GM21717 (cell line): Measurements from ENCODE around the gene NANOS3.
A peak's percentile ranks its signal among the peaks of the same experiment; 100 is the strongest.

Source experiments
- ATAC-seq: cut with Tn5 transposase; IDR thresholded peaks from one replicate; pipeline ENCODE4 v1.9.1; 2021; ENCODE audit warnings: mild to moderate bottlenecking, moderate library complexity; ENCODE audit not compliant: unreplicated experiment

Gene NANOS3

DNA sequence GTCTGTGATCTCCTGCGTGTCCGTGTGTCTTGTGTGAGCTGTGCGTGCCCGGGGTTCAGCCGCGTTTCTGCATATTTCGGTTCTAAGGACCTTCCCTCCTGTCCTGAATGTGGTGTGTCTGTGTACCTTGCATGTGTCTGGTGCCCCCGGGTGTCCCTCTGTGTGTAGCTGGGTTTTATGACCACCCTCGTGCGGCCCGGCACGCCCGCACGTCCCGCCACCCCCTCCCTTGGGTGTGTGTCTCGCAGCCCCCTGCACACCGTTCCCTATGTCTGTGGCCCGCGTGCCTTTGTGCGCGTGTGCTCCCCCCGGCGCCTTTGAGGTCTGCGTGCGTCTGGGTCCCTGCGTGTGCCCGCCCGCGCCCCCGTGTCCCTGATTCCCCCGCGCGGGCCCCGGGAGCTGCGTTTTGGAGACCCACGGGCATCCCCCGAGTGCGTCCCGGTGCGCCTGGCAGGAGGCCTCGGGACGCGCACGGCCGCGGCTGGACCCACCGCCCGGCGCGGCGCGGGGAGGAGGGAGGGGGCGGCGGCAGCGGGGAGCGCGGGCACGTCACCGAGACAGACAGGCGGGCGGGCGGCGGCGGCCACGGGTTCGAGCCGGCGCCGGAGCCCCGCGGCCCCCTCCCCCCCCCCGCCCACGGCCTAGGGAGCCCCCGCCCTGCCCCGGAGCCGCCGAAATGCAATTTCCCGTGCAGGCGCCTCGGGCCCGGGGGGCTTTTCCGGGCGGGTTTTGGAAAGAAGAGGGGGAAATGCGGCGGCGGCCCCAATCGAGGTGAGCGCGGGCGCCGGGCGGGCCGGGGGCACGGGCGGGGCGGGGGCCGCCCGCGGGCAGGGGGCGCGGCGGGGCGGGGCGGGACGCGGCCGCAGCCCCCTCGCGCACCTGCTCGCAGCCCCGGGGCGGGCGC, 12.0 kb upstream of the NANOS3 start:
- ATAC-seq: no peak

DNA sequence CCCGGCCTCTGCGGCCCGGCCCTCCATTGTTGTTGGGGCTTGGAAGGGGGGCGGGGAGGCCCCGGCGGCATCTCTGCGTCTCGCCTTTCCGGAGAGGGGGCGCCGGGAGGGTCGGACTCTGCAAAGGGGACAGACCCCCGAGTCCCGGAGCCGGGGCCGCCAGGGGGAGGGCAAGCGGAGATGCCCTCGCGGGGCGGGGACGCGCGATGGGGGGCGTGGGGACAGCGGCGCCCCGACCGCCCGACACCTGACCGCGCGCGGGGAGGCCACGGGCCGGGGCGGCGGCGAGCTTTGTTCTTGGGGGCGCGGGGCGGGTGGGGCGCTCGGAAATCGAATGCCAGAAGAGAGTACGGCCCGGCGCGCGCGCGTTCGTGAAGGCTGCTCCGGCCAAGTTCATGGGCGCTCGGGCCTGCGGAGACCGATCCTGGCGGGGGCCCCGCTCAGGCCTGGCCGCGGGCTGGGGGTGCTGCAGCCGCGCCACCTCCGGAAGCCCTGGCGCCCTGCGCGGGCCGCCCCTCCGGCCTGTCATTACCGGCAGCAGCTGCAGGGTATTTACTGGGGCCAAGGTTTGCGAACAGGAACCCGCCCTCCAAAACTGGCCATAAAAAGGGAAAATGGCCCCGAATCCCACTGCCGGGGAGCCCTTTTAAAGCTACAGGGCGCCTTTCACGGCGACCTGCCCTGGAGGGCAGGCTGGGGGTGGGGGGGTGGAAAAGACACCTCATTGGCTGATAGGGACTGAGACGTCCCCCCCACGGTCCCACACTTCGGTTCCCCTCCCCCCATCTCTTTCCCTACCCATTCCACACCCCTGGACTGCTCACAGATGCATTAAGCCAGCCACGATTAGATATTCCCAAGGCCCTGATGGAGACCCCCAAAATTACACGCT, 11.1 kb upstream of the NANOS3 start:
- ATAC-seq: no peak

DNA sequence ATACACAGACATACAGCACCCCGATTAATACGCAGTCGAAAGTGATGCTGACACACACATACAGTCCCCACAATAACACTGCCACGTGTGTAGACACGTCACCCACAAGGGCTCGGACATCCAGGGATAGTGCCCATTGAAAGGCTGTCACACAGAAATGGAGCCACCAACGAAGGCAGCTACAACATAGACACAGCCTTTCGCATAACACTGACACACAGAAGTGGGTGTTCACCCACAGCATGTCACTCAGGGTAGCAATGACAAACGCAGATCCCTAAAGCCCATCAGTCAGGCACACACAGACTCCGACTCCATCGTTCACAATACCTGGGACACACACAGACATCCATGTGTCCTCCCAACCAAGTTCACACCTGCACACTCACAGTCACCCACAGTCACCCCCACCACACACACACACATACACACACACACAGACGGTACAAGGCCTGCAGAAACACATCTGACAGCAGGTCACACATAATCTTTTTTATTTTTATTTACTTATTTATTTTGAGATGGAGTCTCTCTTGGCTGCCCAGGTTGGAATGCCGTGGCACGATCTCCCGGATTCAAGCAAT, 10.4 kb upstream of the NANOS3 start:
- no peak for ATAC-seq

DNA sequence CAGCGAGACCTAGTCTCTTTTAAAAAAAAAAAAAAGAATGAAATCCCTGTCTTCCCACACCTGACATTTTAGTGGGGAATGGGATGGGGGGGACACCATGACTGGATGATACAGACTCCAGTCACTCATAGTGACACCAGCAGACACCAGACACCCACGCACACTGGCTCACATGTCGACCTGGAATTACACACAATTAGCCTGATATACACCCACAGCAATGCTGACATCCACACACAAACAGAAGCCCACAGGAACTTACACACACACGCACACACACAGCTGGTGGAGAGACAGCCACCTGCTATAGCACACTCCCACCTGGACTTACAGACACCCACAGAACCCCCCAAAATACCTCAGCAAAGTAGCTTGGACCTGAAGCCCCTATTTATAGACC, 8.3 kb upstream of the NANOS3 start:
- ATAC-seq: no peak

DNA sequence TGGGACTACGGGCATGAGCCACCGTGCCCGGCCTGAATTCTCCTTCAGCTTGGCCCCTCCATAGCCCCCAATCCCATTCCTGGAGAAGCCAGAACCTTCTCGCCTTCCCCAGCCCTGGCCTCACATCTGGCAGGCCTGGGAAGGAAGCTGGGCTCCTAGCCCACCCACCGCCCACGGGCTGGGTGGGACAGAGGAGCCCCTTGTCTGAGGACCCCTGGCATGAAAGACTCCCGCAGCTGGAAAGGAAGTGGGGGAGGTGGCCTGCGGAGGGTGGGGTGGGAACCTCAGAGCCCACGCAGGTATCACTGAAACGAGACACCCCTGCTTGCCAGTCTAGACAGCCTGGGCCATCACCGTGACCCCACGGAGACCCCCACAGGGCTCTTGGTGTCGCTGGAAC, 7.7 kb upstream of the NANOS3 start:
- no peak for ATAC-seq

DNA sequence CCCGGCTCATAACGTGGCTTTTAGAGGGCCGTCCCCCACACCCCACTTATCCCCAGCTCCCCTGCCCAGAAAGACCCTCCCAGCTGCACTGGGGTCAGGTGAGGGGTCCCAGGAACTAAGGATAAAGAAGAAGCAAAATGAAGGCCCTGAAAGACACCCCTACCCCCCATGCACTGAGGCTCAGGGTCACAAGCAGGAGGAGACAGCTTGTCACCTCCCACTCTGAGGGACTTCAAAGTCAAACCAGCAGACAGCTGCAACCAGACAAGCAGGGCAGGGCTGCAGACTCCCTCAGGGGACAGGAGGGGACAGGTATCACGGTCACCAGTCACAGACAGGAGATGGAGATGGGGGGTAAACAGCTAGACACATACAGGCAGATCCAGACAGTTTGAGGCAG, 6.1 kb upstream of the NANOS3 start:
- no peak for ATAC-seq

DNA sequence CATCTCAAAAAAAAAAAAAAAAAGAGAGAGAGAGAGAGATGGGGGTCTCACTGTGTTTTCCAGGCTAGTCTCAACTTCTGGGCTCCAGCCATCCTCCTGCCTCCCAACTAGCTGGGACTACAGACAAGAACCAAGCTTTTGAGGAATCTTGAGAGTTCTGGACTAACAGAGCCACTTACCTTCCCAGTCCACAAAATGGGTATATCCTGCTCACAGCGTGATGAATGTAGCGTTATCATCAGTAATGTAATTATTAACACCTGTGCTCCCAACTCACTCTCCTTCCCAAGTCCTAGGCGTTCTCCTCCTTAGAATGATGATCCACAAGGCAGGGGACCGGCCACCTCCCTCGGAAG, 4.6 kb upstream of the NANOS3 start:
- ATAC-seq: no peak

DNA sequence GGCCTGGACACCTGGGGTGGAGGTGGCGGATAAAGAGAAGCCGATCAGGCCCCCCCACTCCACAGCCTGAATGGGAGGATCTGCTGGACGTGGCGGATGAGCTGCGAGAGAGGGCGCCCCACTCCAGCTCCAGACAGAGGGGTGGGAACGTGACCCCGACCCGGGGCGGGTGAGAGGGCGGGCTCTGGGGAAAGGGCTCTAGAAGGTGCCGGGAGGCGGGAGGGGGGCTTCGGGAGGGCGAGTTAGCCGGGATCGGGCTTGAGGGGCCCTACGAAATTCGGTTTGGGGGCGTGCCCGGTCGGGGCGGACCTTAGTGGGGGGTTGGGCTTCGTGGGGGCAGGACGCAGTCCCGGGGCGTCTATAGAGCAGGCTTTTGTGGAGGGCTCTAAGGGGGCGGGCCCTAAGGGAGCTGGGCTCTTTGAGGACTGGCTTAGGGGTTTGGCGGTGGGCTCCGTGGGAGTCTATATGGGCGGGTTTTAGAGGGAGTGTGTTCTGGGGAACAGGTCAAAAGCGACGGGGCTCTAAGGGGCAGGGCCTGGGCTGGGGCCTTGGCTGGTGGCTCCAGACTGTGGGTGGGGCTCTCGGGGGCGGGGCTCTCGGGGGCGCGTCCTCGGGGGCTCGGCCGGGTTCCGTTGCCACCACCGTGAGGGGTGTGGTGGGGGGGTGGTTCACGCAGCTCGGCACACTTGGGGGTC, 4.1 kb upstream of the NANOS3 start:
- no peak for ATAC-seq

DNA sequence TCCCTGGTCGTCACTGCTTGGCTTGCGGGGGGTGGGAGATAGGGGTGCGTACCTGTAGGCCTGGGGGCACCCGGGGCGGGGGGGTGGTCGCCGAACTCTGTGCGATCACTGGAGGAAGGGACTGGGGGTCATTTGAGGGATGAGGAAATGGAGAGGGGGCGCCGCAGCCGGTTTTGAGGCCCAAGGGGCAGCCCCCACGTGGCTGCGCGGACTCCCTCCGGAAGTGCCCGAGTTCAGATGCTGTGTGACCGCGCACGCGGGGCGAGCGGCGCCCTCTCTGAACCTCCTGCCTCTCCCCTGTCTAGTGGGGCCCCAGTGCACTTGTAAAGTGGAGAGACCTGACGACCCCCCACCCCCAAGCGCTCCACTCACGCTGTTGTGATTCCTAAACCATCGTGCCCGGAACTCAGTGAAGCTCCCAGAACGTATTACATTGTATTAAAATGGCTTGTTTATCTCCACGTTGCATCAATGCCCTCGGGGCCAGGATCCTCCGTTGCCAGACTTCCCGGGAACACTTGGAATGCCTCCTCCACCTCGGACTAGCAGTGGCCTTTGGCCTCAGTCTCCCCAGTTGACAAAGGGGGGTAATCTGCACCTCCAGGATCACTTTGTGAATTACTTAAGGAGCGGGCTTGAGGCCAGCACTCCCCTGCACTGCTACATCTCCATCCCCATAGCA, 3.0 kb upstream of the NANOS3 start:
- ATAC-seq: no peak

DNA sequence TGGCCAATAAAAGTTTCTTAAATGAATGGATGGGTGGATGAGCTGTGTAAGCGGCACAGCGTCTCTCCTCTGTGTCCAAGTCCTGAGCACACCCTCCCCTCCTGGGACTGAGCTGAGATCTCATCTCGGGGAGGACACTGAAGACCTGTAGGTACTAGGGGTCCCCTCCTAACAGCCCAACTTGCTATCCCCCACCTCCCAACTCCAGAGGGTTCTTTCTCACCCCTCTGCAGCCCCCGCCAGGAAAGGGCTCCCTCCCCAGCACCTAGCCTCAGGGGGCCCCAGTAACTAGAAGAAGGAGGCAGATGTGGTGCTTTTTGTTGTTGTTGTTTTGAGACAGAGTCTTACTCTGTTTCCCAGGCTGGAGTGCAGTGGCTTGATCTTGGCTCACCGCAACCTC, 1.1 kb upstream of the NANOS3 start:
- no peak for ATAC-seq

DNA sequence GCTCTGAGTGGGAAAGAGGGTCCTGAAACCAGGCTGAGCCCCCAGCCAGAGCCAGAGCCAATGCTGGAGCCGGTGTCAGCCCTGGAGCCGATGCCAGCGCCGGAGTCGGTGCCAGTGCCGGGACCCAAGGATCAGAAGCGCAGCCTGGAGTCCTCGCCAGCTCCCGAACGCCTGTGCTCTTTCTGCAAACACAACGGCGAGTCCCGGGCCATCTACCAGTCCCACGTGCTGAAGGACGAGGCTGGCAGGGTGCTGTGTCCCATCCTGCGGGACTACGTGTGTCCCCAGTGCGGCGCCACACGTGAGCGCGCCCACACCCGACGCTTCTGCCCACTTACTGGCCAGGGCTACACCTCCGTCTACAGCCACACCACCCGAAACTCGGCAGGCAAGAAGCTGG, 369 bp downstream of the NANOS3 start:
- no peak for ATAC-seq

DNA sequence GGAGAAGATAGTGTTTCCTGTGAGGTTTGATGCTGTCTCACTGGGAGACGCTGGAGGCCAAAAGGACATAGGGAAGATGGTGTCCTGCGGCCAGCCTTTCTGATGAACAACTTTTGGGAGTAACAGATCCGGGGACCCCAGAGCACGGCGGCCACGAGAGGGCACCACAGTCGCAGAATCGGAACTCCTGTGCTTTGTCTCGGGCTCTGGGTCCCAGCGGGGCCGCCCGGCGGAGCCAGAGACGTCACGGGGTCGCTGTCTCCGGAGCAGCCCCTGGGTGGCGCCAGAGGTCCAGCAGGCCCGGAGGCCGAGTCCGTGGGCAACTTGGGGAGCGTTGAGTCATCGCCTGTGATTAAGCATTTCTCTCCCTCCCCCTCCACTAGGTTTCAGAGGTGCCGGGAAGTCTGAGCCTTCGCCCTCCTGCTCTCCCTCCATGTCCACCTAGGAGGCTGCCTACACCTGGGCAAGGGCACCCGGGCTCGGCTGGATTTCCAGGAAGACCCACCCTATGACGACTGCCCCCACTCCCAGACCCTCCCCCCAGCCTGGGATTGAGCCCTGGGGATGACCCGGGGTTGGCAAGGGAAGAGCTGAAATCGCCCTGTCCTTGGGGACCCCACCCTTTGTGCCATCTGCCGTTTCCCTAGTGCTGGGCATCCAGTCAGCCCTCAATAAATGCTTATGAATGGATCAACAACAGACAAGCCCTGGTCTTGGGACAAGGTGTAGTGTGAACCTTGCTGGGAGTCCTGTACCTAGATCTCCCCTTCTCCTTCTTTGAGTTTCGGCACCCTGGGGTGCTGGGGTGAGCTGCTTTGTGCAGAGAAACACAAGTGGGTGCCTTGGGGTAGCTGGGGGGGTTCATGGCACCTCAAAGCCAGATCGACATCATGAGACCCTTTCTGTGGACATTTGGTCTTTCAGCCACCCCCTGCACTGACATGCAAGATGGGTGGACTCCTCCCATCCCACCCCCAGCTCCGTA, 3.4 kb downstream of the NANOS3 start:
- ATAC-seq: peak; percentile 65

DNA sequence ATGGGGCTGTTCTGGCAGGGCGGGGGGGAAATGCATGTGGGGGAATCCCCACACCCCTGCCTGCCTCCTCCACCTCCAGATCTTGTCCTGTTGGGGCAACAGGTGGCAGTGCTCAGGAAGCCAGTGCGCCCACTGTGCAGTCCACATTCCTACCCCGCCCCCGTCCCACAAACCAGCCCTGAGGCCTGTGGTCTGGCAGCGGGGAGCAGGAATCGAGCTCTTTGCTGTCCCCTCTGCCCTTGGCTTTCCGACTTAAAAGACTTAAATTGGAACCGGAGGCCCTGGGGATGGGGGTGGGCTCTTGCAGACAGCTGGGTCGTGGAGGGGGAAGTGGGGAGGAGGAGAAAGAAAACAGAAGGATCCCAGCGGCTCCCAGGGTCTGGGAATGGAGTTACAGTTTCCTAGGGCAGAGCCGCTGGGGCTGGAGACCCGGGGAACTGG, 4.3 kb downstream of the NANOS3 start:
- ATAC-seq: no peak

DNA sequence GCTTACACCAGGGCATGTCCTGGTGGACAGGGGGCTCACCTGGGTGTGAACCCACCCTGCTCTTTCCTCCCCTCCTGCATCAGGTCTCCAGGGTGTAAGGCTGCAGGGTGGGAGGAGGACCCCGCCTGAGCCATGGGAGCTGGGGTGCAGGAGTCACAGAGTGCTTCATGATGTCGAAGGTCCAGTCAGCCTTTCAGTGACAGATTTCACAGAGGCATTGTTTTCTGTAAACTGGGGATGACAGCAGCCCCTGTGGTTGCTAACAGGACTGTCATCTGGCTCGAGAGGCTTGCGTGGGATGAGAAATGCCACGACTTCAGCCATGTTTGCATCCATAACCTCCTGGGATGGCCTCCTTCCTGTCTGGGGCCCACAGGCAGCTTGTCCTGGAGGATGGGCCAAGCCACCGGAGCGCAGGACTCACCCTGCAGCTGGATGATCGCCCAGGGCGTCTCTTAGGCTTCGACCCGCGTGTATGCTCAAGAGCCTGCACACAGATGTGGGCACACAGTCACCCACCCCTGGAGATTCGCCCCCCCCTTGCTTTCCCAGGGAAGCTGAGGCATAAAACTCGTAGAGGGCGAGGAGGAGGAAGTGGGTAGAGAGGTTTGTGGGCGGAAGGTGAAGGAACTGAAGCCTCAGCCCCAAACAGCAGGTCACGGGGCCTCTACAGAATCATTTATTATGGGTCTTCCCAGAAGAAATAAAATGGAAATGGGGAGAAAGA, 4.9 kb downstream of the NANOS3 start:
- ATAC-seq: no peak

DNA sequence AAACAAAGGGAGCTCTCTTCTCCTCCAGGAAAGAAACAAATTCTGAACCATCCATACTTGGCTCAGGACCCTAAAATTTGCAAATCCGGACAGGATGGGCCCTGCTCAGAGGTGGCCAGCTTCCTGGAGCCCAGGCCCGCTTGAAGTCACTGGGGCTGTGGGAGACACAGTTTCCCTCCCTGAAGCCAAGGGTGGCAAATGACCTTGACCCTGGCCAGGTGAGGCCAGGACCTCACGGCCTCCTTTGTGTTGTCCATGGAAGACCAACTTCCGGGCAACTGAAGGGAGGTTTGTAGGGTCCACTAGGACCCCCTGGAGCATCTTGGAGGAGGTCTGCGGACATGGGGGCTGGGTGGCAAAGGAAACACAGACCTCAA, 5.5 kb downstream of the NANOS3 start:
- ATAC-seq: no peak

DNA sequence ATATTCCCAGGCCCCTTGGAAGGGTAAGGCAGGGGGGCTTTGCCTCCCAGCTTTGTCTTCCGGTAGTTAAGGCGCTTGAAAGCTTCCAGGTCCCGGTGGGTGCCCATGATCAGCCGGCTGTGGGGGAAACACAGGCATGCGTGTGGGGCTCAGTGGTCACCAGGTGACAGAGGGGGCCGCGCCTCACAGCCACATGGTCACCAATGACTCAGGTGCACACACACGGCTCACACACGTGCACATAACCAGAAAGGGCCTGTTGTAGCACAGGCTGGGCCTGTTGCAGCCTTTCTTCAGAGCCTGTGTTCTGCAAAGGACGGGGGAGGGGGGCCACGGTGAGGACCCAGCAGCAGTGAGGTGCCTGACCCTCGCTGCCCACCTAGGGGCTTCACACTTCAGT, 5.9 kb downstream of the NANOS3 start:
- ATAC-seq: no peak

DNA sequence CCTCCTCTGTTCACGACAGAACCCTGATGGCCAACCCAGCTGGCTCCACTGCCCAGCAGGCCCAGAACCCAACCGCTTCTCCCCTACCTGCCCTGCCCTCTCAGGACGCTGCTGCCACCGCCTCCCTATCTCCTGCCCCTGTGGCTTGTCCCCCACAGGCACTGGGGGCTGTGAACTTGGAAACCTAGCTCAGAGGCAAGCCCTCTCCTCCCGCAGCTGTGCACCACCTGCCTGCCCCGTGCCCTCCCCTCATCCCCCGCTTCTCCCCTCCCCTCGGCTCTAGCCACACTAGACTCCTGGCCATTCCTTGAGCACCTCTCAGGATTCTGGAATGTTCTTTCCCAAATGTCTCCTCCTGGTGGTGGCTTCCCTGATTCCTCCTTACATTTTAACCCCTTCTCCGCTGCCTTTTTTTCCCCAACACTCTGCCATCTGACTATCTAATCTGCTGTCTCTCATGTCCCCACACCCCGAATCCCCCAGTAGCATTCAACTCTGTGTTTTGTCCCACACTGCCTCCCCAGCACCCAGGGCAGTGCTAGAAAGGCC, 6.7 kb downstream of the NANOS3 start:
- ATAC-seq: no peak
